HepG2 (cell line): ENCODE data around the gene HPD. TPM values are rescaled to one million over a fixed set of nuclear protein-coding genes. Genes with fewer than 3 reads are reported as not detected.

Experiments
- BCL6 ChIP-seq: IDR thresholded peaks from 2 replicates; pipeline ENCODE4 v1.6.1; 2016; ENCODE audit warnings: missing genetic modification reagents, missing compliant biosample characterization
- BORCS8-MEF2B ChIP-seq: sonication (generic); formaldehyde crosslinking; IDR thresholded peaks from 2 replicates; pipeline ENCODE4 v1.8.0; 2022; ENCODE audit warnings: mild to moderate bottlenecking, missing genetic modification reagents
- CEBPG ChIP-seq: IDR thresholded peaks from 2 replicates; pipeline ENCODE4 v1.6.1; 2016
- DBP ChIP-seq: sonication (generic); formaldehyde crosslinking; IDR thresholded peaks from 2 replicates; pipeline ENCODE4 v1.4.0; 2020; ENCODE audit warnings: missing genetic modification reagents; ENCODE audit errors: not compliant biosample characterization
- MAF1 ChIP-seq: sonication (generic); formaldehyde crosslinking; IDR thresholded peaks from 2 replicates; pipeline ENCODE4 v1.5.0; 2020; ENCODE audit warnings: missing genetic modification reagents, borderline replicate concordance
- MNT ChIP-seq: fragments of 450-650 bp; IDR thresholded peaks from 2 replicates; pipeline ENCODE4 v1.6.1; 2016
- MXD4 ChIP-seq: IDR thresholded peaks from 2 replicates; pipeline ENCODE4 v1.6.1; 2016; ENCODE audit warnings: mild to moderate bottlenecking, missing biosample characterization, missing genetic modification reagents
- PAWR ChIP-seq: sonication (generic); formaldehyde crosslinking; IDR thresholded peaks from 2 replicates; pipeline ENCODE4 v1.4.0; 2020; ENCODE audit warnings: missing genetic modification reagents, mild to moderate bottlenecking, borderline replicate concordance
- PRMT3 ChIP-seq: sonication (generic); formaldehyde crosslinking; IDR thresholded peaks from 2 replicates; pipeline ENCODE4 v1.8.1; 2022; ENCODE audit warnings: low read depth, mild to moderate bottlenecking, moderate library complexity, missing genetic modification reagents, borderline replicate concordance
- REL ChIP-seq: sonication (generic); formaldehyde crosslinking; conservative IDR thresholded peaks from 2 replicates; pipeline ENCODE4 v1.8.0; 2022; ENCODE audit warnings: mild to moderate bottlenecking, missing genetic modification reagents, moderate library complexity
- TCF12 ChIP-seq, 2 experiments: fragments of 450-650 bp in 1 of 2; sonication (generic) in 1 of 2; formaldehyde crosslinking in 1 of 2; IDR thresholded peaks; 2 replicates each; pipeline versions ENCODE4 v1.6.1 to v1.8.0; 2017 to 2022; ENCODE audit warnings: antibody characterized with exemption in 1 of 2, mild to moderate bottlenecking in 1 of 2, missing genetic modification reagents in 1 of 2, moderate library complexity in 1 of 2
- TCF7 ChIP-seq: sonication (generic); IDR thresholded peaks from 2 replicates; pipeline ENCODE4 v1.6.1; 2016; ENCODE audit warnings: antibody characterized with exemption, low read depth
- TFDP1 ChIP-seq: IDR thresholded peaks from 2 replicates; pipeline ENCODE4 v1.6.1; 2016; ENCODE audit warnings: missing compliant biosample characterization, missing genetic modification reagents, borderline replicate concordance
- ZFP1 ChIP-seq: IDR thresholded peaks from 2 replicates; pipeline ENCODE4 v1.6.1; 2016
- ZNF124 ChIP-seq: sonication (generic); formaldehyde crosslinking; IDR thresholded peaks from 2 replicates; pipeline ENCODE4 v1.4.0; 2020; ENCODE audit warnings: missing genetic modification reagents
- ZNF263 ChIP-seq: sonication (generic); formaldehyde crosslinking; IDR thresholded peaks from 2 replicates; pipeline ENCODE4 v1.4.0; 2020; ENCODE audit warnings: missing genetic modification reagents
- ZNF619 ChIP-seq: sonication (generic); formaldehyde crosslinking; IDR thresholded peaks from 2 replicates; pipeline ENCODE4 v1.4.0; 2020; ENCODE audit warnings: mild to moderate bottlenecking, missing genetic modification reagents
- ZNF687 ChIP-seq: sonication (generic); formaldehyde crosslinking; IDR thresholded peaks from 2 replicates; pipeline ENCODE4 v1.5.1; 2020; ENCODE audit warnings: mild to moderate bottlenecking, missing genetic modification reagents, moderate library complexity
- ZNF75D ChIP-seq: sonication (generic); formaldehyde crosslinking; IDR thresholded peaks from 2 replicates; pipeline ENCODE4 v1.8.1; 2023; ENCODE audit warnings: missing genetic modification reagents, mild to moderate bottlenecking, borderline replicate concordance
- ZNF800 ChIP-seq: sonication (generic); formaldehyde crosslinking; IDR thresholded peaks from 2 replicates; pipeline ENCODE4 v1.4.0; 2020; ENCODE audit warnings: missing genetic modification reagents
- polyA plus RNA-seq, 8 experiments: library from polyadenylated mRNA; depleted of rRNA in 3 of 8; stranded (reverse) in 7 of 8; unstranded in 1 of 8; fragments of >200 nt; fragmentation: Illumina TruSeq in 4 of 8; extraction: Trizol in 4 of 8; gene quantifications; 2 replicates each; pipeline versions ENCODE4 v1.2.1 to v1.2.3, GENCODE V29; 2011 to 2016; ENCODE audit warnings: low read depth in 4 of 8, missing spikeins in 1 of 8, mixed read lengths in 1 of 8; ENCODE audit not compliant: insufficient read depth in 1 of 8
- total RNA-seq, 5 experiments: library from RNA; depleted of rRNA; stranded (reverse); fragments of >200 nt; fragmentation: Illumina TruSeq; extraction: Trizol; gene quantifications; 2 replicates each; pipeline ENCODE4 v1.2.3, GENCODE V29; 2016; ENCODE audit warnings: low read depth in 1 of 5

Gene HPD
- total and polyA plus RNA-seq, 2 of the 13 experiments (the other 11 are each of a cell fraction or from before 2014, with no cell fraction given), result 120 to 195 TPM

- TF ChIP-seq TFDP1 (no peak), CEBPG (CRISPR knock-in tag) (no peak), BORCS8-MEF2B (CRISPR knock-in tag) (no peak), ZNF619 (peak; percentile 15; the same call in 1 of the 2 replicates), MNT (no peak), MXD4 (CRISPR knock-in tag) (no peak), ZNF800 (CRISPR knock-in tag) (no peak), ZFP1 (CRISPR knock-in tag) (no peak), ZNF687 (peak; percentile 77; the same call in 1 of the 2 replicates), ZNF75D (no peak), BCL6 (CRISPR knock-in tag) (no peak), TCF12 (IDR thresholded peaks at IDR 0.05) (no peak), TCF12 (CRISPR knock-in tag; IDR thresholded peaks at IDR 0.05) (no peak), PRMT3 (0 out of 2 replicates have a peak, but pooled peaks have one; percentile 70), DBP (no peak), MAF1 (CRISPR knock-in tag) (no peak), PAWR (CRISPR knock-in tag) (peak; percentile 64; the same call in 1 of the 2 replicates), ZNF124 (0 out of 2 replicates have a peak, but pooled peaks have one; percentile 1), REL (CRISPR knock-in tag) (0 out of 2 replicates have a peak, but pooled peaks have one; percentile 7), ZNF263 (peak; percentile 1; the same call in 1 of the 2 replicates), TCF7 (no peak)
Observed at GRCh38 chr12:121794534-121795033, 64.1 kb downstream of the HPD start (continued).
